GM21526 (cell line): ENCODE data around the gene B4GALNT3.

Source experiments
- ATAC-seq: cut with Tn5 transposase; IDR thresholded peaks from one replicate; pipeline ENCODE4 v1.9.1; 2021; ENCODE audit warnings: moderate library complexity; ENCODE audit not compliant: unreplicated experiment, low FRiP score

B4GALNT3 gene

GRCh38 chr12:535396-535795, 75.7 kb downstream of the B4GALNT3 start:
- no peak for ATAC-seq

DNA sequence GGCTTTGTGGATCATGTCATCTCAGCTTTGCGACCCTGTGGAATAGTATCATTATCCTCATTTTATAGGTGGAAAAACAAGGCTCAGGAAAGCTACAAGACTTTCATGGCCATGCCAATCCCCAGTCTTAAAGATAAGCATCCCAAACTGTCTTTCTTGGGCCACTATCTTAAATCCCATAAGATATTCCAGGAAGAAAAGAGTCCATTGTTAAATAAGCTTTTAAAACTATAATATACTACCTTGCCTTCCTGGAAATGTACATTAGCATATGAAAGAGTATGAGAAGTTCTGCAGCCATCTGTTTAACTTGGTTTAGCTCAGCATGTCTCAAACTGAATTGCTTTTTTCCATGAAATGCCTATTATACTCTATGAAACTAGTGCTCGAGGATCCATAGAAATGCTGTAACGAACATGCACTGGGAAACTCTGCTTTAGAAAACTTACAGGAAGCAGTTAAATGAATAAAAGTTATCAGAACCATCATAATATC, 77.1 kb downstream of the B4GALNT3 start:
- ATAC-seq = no peak

GRCh38 chr12:537772-538171, 78.0 kb downstream of the B4GALNT3 start:
- no peak for ATAC-seq

DNA sequence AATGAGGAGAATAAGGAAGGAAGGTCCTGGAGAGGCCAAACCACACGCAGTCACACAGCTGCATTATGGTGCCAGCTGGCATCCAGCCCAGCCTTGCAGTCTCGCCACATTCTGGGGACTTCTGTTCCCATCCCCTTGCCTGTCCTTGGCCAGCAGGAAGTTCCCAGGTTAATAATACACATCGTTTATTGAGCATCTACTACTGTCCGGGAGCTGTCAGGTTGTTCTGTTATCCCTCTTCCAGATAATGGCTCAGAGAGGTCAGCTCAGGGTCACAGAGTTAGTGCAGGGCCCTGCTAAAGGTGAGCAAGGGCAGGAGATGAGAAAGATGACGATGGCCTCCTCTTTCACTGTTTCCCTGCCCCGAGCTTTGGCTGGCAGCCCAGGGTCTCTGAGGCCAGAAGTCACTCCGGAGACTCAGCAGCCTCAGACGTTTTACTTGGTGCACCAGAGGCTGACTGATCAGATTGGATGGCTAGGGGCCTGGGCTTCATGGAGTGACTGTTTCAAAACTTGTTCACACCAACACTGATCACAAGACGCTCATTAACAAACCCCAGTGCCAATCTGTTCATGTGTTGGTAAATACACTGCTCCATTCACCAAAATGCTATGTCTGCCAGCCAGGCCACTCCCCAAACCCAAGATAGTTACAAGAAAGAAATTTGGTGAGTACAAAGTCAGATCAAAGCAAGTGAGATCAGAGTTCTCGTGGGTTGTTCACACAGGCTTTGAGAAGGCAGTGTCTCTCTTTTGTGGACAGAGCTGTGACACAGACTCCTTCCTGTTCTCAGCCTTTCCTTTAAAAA, 79.2 kb downstream of the B4GALNT3 start:
- no peak for ATAC-seq

- ATAC-seq = no peak
Observed at GRCh38 chr12:539540-540310, 80.0 kb downstream of the B4GALNT3 start.

- no peak for ATAC-seq
Observed at GRCh38 chr12:541676-542324, 82.1 kb downstream of the B4GALNT3 start.

GRCh38 chr12:542395-543113, 82.8 kb downstream of the B4GALNT3 start:
- ATAC-seq = no peak

GRCh38 chr12:543114-543451, 83.3 kb downstream of the B4GALNT3 start:
- ATAC-seq = no peak

GRCh38 chr12:544142-544541, 84.4 kb downstream of the B4GALNT3 start:
- no peak for ATAC-seq

GRCh38 chr12:544941-545635, 85.3 kb downstream of the B4GALNT3 start:
- no peak for ATAC-seq

DNA sequence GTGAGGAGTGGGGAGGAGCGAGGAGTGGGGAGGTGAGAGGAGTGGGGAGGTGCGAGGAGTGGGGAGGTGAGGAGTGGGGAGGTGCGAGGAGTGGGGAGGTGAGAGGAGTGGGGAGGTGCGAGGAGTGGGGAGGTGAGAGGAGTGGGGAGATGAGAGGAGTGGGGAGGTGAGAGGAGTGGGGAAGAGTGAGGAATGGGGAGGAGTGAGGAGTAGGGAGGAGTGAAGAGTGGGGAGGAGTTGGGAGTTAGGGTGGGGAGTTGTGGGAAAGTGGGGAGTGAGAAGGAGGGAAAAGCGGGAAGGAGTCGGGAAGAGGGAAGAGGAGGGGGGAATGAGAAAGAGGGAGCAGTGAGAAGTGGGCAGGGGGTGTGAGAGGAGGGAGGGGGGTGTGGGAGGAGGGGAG, 86.1 kb downstream of the B4GALNT3 start:
- no peak for ATAC-seq

- no peak for ATAC-seq
Observed at GRCh38 chr12:546265-546919, 86.7 kb downstream of the B4GALNT3 start.

- ATAC-seq = no peak
Observed at GRCh38 chr12:546920-547845, 87.4 kb downstream of the B4GALNT3 start.

- no peak for ATAC-seq
Observed at GRCh38 chr12:547883-548470, 88.2 kb downstream of the B4GALNT3 start.

GRCh38 chr12:549476-550082, 89.8 kb downstream of the B4GALNT3 start:
- ATAC-seq = no peak

- no peak for ATAC-seq
Observed at GRCh38 chr12:550473-551260, 90.9 kb downstream of the B4GALNT3 start.

- no peak for ATAC-seq
Observed at GRCh38 chr12:552466-552865, 92.7 kb downstream of the B4GALNT3 start.
